HCT116 (cell line): ENCODE data around the gene ADCY2. TPM values are rescaled to one million over a fixed set of nuclear protein-coding genes. Genes with fewer than 3 reads are reported as not detected.

ENCODE experiments used
- ATAC-seq: fragments of 200-7000 bp; cut with Tn5 transposase; 2 replicates; pipeline ENCODE4 v1.9.1; 2020; ENCODE audit warnings: mild to moderate bottlenecking, moderate library complexity
- BruUV-seq: library from RNA; stranded (reverse); fragments of 400-500 nt; replicated peaks from 2 replicates; lab custom pipeline; 2021; lab: Mats Ljungman, UMichigan
- CTCF ChIA-PET: fragments of 300-600 bp; sonication (Branson Sonifier 250); formaldehyde crosslinking; loops from one replicate; lab custom pipeline; 2021; ENCODE audit warnings: antibody characterized with exemption; lab: Charles Lee
- POLR2A ChIA-PET: fragments of 300-600, 350-600 bp; sonication (Branson Sonifier 250); formaldehyde crosslinking; loops from one replicate; lab custom pipeline; 2021; ENCODE audit warnings: antibody characterized with exemption; lab: Charles Lee
- RAD21 ChIA-PET, 2 experiments: fragments of 300-600 bp; sonication (Branson Sonifier 250); formaldehyde crosslinking; loops; one replicate each; lab custom pipeline; 2023; ENCODE audit warnings: low total read pairs in 2 of 2; ENCODE audit not compliant: uncharacterized antibody in 2 of 2, unreplicated experiment in 2 of 2, low non-redundant PET in 1 of 2; lab: Charles Lee
- DNase-seq: peaks from one replicate; pipeline ENCODE4 v3.0.0-alpha.2; 2010; ENCODE audit warnings: low read depth, low spot score
- H2AFZ ChIP-seq: fragments of 200-600 bp; shearing (Covaris generic), sonication (generic); 2 replicates; pipeline ENCODE4 v1.6.1; 2017; ENCODE audit warnings: low read depth, mixed run types, mixed read lengths, antibody characterized with exemption, low read length; ENCODE audit not compliant: poor library complexity, severe bottlenecking
- H3K27ac ChIP-seq: 2 replicates; pipeline ENCODE4 v1.5.1; 2012; ENCODE audit warnings: low read depth, low read length
- H3K27me3 ChIP-seq: fragments of 200-600 bp; sonication (generic); 2 replicates; pipeline ENCODE4 v1.6.1; 2016; ENCODE audit warnings: mixed run types, low read length, mixed read lengths; ENCODE audit not compliant: insufficient read depth
- H3K36me3 ChIP-seq, 2 experiments: fragments of 200-500 bp in 1 of 2; fragments of 200-600 bp in 1 of 2; sonication (Bioruptor generic) in 1 of 2; sonication (generic) in 1 of 2; 2 replicates each; pipeline versions ENCODE4 v1.5.1 to v1.6.1; 2014 to 2016; ENCODE audit warnings: low read length in 2 of 2, inconsistent platforms in 1 of 2, mixed read lengths in 1 of 2, mixed run types in 1 of 2; ENCODE audit not compliant: insufficient read depth in 2 of 2, control insufficient read depth in 1 of 2
- H3K4me1 ChIP-seq, 2 experiments: fragments of 200-600 bp in 1 of 2; sonication (generic) in 1 of 2; 2 replicates each; pipeline versions ENCODE4 v1.5.1 to v1.6.1; 2012 to 2017; ENCODE audit warnings: low read length in 2 of 2, inconsistent platforms in 1 of 2, mild to moderate bottlenecking in 1 of 2, mixed read lengths in 1 of 2, mixed run types in 1 of 2, moderate library complexity in 1 of 2; ENCODE audit not compliant: insufficient read depth in 2 of 2, control insufficient read depth in 1 of 2
- H3K4me2 ChIP-seq: fragments of 200-600 bp; sonication (generic); 2 replicates; pipeline ENCODE4 v1.6.1; 2017; ENCODE audit warnings: mixed run types, low read length, mixed read lengths
- H3K4me3 ChIP-seq, 2 experiments: fragments of 200-600 bp in 1 of 2; sonication (generic) in 1 of 2; replicated peaks in 1 of 2; 2 replicates each; pipeline ENCODE4 v1.5.1; 2011 to 2016; ENCODE audit warnings: low read length in 2 of 2, control low read depth in 1 of 2, low read depth in 1 of 2, mild to moderate bottlenecking in 1 of 2, mixed read lengths in 1 of 2, mixed run types in 1 of 2
- H3K79me2 ChIP-seq: fragments of 200-600 bp; sonication (generic); 2 replicates; pipeline ENCODE4 v1.6.1; 2017; ENCODE audit warnings: mild to moderate bottlenecking, mixed run types, low read length, moderate library complexity, mixed read lengths; ENCODE audit not compliant: insufficient read depth
- H3K9ac ChIP-seq: fragments of 200-600 bp; sonication (generic); 2 replicates; pipeline ENCODE4 v1.6.1; 2016; ENCODE audit warnings: low read length, mixed read lengths
- H3K9me2 ChIP-seq: fragments of 200-600 bp; sonication (generic), shearing (Covaris generic); 2 replicates; pipeline ENCODE4 v1.6.1; 2017; ENCODE audit warnings: mixed run types, mild to moderate bottlenecking, moderate library complexity; ENCODE audit not compliant: insufficient read depth
- H3K9me3 ChIP-seq, 2 experiments: fragments of 200-500 bp in 1 of 2; fragments of 200-600 bp in 1 of 2; sonication (Bioruptor generic) in 1 of 2; sonication (generic) in 1 of 2; 2 replicates each; pipeline ENCODE4 v1.6.1; 2014 to 2017; ENCODE audit warnings: low read length in 2 of 2, mixed read lengths in 2 of 2, inconsistent platforms in 1 of 2, low read depth in 1 of 2, mild to moderate bottlenecking in 1 of 2, mixed run types in 1 of 2, moderate library complexity in 1 of 2; ENCODE audit not compliant: control insufficient read depth in 1 of 2, insufficient read depth in 1 of 2
- H4K20me1 ChIP-seq: fragments of 200-600 bp; sonication (generic), shearing (Covaris generic); 2 replicates; pipeline ENCODE4 v1.6.1; 2017; ENCODE audit warnings: mixed run types, mild to moderate bottlenecking, moderate library complexity; ENCODE audit not compliant: insufficient read depth
- ATF3 ChIP-seq: IDR thresholded peaks from 2 replicates; pipeline ENCODE4 v1.6.1; 2012
- CEBPB ChIP-seq: IDR thresholded peaks from 2 replicates; pipeline ENCODE4 v1.6.1; 2012; ENCODE audit warnings: low read depth
- CTCF ChIP-seq, 3 experiments: fragments of 200-600 bp in 1 of 3; sonication (generic) in 1 of 3; IDR thresholded peaks in 2 of 3; conservative IDR thresholded peaks in 1 of 3; 2 replicates each; pipeline ENCODE4 v1.5.1; 2012 to 2017; ENCODE audit warnings: low read depth in 2 of 3, low read length in 2 of 3, antibody characterized with exemption in 1 of 3, borderline replicate concordance in 1 of 3, control low read depth in 1 of 3, mild to moderate bottlenecking in 1 of 3, mixed read lengths in 1 of 3, mixed run types in 1 of 3, moderate library complexity in 1 of 3; ENCODE audit not compliant: insufficient read depth in 1 of 3
- EGR1 ChIP-seq: IDR thresholded peaks from 2 replicates; pipeline ENCODE4 v1.6.1; 2012; ENCODE audit warnings: low read depth
- EZH2 ChIP-seq: fragments of 200-600 bp; sonication (generic); IDR thresholded peaks from 2 replicates; pipeline ENCODE4 v1.6.1; 2017; ENCODE audit warnings: antibody characterized with exemption, mixed run types
- EZH2phosphoT487 ChIP-seq: fragments of 200-600 bp; IDR thresholded peaks from 2 replicates; pipeline ENCODE4 v1.6.1; 2018; ENCODE audit warnings: antibody characterized with exemption, borderline replicate concordance
- FOSL1 ChIP-seq: IDR thresholded peaks from 2 replicates; pipeline ENCODE4 v1.6.1; 2012; ENCODE audit warnings: low read depth
- JUND ChIP-seq: IDR thresholded peaks from 2 replicates; pipeline ENCODE4 v1.6.1; 2012
- POLR2A ChIP-seq: IDR thresholded peaks from 2 replicates; pipeline ENCODE4 v1.7.0; 2011; ENCODE audit warnings: borderline replicate concordance; ENCODE audit not compliant: insufficient read depth, insufficient read length; ENCODE audit errors: extremely low read depth
- POLR2AphosphoS5 ChIP-seq: IDR thresholded peaks from 2 replicates; pipeline ENCODE4 v1.6.1; 2011; ENCODE audit warnings: mild to moderate bottlenecking, low read depth, low read length, moderate library complexity
- RAD21 ChIP-seq: IDR thresholded peaks from 2 replicates; pipeline ENCODE4 v1.6.1; 2012; ENCODE audit warnings: low read depth, mild to moderate bottlenecking
- REST ChIP-seq: IDR thresholded peaks from 2 replicates; pipeline ENCODE4 v1.6.1; 2012; ENCODE audit warnings: low read depth
- SIN3A ChIP-seq: IDR thresholded peaks from 2 replicates; pipeline ENCODE4 v1.6.1; 2012; ENCODE audit warnings: low read depth
- SRF ChIP-seq: IDR thresholded peaks from 2 replicates; pipeline ENCODE4 v1.6.1; 2012; ENCODE audit warnings: low read depth
- ZFX ChIP-seq: fragments of 450-650 bp; IDR thresholded peaks from 2 replicates; pipeline ENCODE4 v1.6.1; 2017
- intact Hi-C: fragments of 100-400 bp; cut with micrococcal nuclease; formaldehyde crosslinking; loops from 2 replicates; pipeline ENCODE4 v1.10.0; 2022
- total RNA-seq: library from RNA; stranded (reverse); gene quantifications from one replicate; pipeline ENCODE4 v1.2.1, GENCODE V29; 2021; ENCODE audit not compliant: unreplicated experiment
- TF ChIP-seq, protein P1 (sequence below): IDR thresholded peaks from 2 replicates; pipeline ENCODE4 v1.6.1; 2012

The ADCY2 gene
- total RNA-seq, 1 experiment from 2014 or later: 0.15 TPM

DNA sequence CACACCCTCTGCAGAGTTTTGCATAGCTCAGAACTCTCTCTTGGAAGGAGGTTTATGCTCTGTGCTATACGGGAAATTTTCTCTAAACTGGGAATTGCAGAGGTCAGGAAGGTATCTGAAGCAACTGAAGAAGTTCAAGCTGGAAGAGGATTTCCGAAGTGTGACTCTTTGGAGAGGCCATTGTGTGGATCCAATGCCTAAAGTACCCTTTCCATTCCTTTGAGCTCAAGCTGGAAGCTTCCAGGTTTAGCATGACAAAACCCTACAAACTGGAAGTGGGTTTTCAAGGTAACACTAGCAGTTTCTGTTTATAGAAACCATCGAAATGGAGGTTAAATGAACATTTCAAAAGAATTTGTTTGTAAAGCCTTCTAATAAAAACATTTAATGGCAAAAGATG, 267.9 kb downstream of the ADCY2 start:
- intact Hi-C loops: no loop called here
- no peaks in the 10 kb centered on the region for H3K36me3 ChIP-seq
- ATAC-seq: no peak
- H3K79me2 ChIP-seq: no peaks in the 10 kb centered on the region
- no peak overlapping the region for H3K4me3 ChIP-seq
- peaks cover 0 to 6% of the 10 kb centered on the region in 2 experiments; a peak in 2 of 4 replicates for H3K9me3 ChIP-seq
- H3K9ac ChIP-seq: no peak overlapping the region
- BruUV-seq: no TSS peak
- no peak for DNase-seq
- no peak overlapping the region for H3K4me2 ChIP-seq
- ChIA-PET POLR2A (no interaction called here), RAD21 (no interaction called here), CTCF (no interaction called here)
- TF ChIP-seq SIN3A (no peak), CEBPB (no peak), REST (no peak), EZH2 (no peak), FOSL1 (no peak), EZH2phosphoT487 (no peak)
- H3K27ac ChIP-seq: no peak overlapping the region
- no peaks in the 10 kb centered on the region for H3K9me2 ChIP-seq
- H4K20me1 ChIP-seq: no peaks in the 10 kb centered on the region
- no peaks in the 10 kb centered on the region for H3K4me1 ChIP-seq
- H3K27me3 ChIP-seq: no peaks in the 10 kb centered on the region
- no peak overlapping the region for H2AFZ ChIP-seq

GRCh38 chr5:7664208-7664607, 268.3 kb downstream of the ADCY2 start:
- POLR2A ChIA-PET: no interaction called here
- Histone ChIP-seq H3K79me2 (no peaks in the 10 kb centered on the region), H3K4me1 (no peaks in the 10 kb centered on the region), H3K9ac (no peak overlapping the region), H3K36me3 (no peaks in the 10 kb centered on the region), H3K27ac (no peak overlapping the region), H2AFZ (no peak overlapping the region), H3K27me3 (no peaks in the 10 kb centered on the region), H3K4me2 (no peak overlapping the region), H3K4me3 (no peak overlapping the region), H3K9me2 (no peaks in the 10 kb centered on the region), H3K9me3 (peaks cover 0 to 5% of the 10 kb centered on the region in 2 experiments; a peak in 2 of 4 replicates), H4K20me1 (no peaks in the 10 kb centered on the region)
- BruUV-seq: no TSS peak
- intact Hi-C loops: no loop called here
- ATAC-seq (no peak), DNase-seq (no peak)
- RAD21 ChIA-PET: no interaction called here
- CTCF ChIA-PET: no interaction called here
- TF ChIP-seq SIN3A: no peak
- TF ChIP-seq POLR2A: no peak
- no peak for TF ChIP-seq SRF
- TF ChIP-seq POLR2AphosphoS5: no peak
- TF ChIP-seq EZH2: no peak
- TF ChIP-seq CEBPB: no peak
- no peak for TF ChIP-seq ZFX
- TF ChIP-seq RAD21: no peak
- TF ChIP-seq JUND: no peak
- TF ChIP-seq, protein P1, sequence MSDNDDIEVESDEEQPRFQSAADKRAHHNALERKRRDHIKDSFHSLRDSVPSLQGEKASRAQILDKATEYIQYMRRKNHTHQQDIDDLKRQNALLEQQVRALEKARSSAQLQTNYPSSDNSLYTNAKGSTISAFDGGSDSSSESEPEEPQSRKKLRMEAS: no peak
- TF ChIP-seq ATF3: no peak
- no peak for TF ChIP-seq CTCF (IDR thresholded peaks at IDR 0.05 in 2 of 3, conservative IDR thresholded peaks at IDR 0.05 in 1 of 3; ENCODE audit: borderline replicate concordance in 1 of 3, insufficient read depth in 1 of 3, low read depth in 2 of 3, low read length in 2 of 3)
- no peak for TF ChIP-seq EGR1
